ENCODE measurements around the gene ROCK1. TPM values are rescaled to one million over a fixed set of nuclear protein-coding genes. Genes with fewer than 3 reads are reported as not detected.

Gene ROCK1
- total RNA-seq, 1 donor from 2014 or later: 41.9 TPM

Other genes starting within 250 kb of the ROCK1 start
- gene GREB1L, start 130.4 kb upstream of the ROCK1 start, total RNA-seq: 1.4 and 1.5 TPM in 2 replicates

Data from glomerular endothelial cell (primary cell).